Measurements from ENCODE around the gene DNMT3B. TPM values are rescaled to one million over a fixed set of nuclear protein-coding genes. Genes with fewer than 3 reads are reported as not detected.

DNMT3B gene
- polyA plus RNA-seq, 4 donors, result 6.4 to 9.4 (median 7.9) TPM

- no peak for DNase-seq (ENCODE audit: low read depth in 4 of 4, low spot score in 2 of 4)
These were observed 87.4 kb downstream of the DNMT3B start for GRCh38 chr20:32849577-32849976.

- DNase-seq (ENCODE audit: low read depth in 4 of 4, low spot score in 2 of 4), result no peak
These were observed 93.2 kb downstream of the DNMT3B start for GRCh38 chr20:32855387-32855786.

- DNase-seq (ENCODE audit: low read depth in 4 of 4, low spot score in 2 of 4), result no peak
These were observed 96.0 kb downstream of the DNMT3B start for GRCh38 chr20:32858189-32858588.

Other genes with a start within 250 kb of the DNMT3B start
- 10 to 100 TPM; 42.5 to 67.9 (median 55.9) TPM for gene NOL4L, start 177.1 kb upstream of the DNMT3B start, polyA plus RNA-seq (ENCODE audit: insufficient read length in 4 of 4)
- under 1 TPM; 0.07 to 0.46 (median 0.26) TPM for gene C20orf203, start 88.4 kb upstream of the DNMT3B start, polyA plus RNA-seq (ENCODE audit: insufficient read length in 4 of 4)
- 10 to 100 TPM; 62.1 to 75.2 (median 71.6) TPM for gene COMMD7, start 18.9 kb upstream of the DNMT3B start, polyA plus RNA-seq (ENCODE audit: insufficient read length in 4 of 4)
- gene MAPRE1, start 57.6 kb downstream of the DNMT3B start, polyA plus RNA-seq (ENCODE audit: insufficient read length in 4 of 4), result 100 to 1,000 TPM in 3 of 4 donors, 10 to 100 TPM in 1; 92.5 to 117 (median 114) TPM
- gene EFCAB8, start 96.5 kb downstream of the DNMT3B start, polyA plus RNA-seq (ENCODE audit: insufficient read length in 4 of 4), result under 1 TPM in 3 of 4 donors, not detected in 1; 0.06 to 0.13 (median 0.08) TPM
- gene SUN5, start 242.0 kb downstream of the DNMT3B start, polyA plus RNA-seq (ENCODE audit: insufficient read length in 4 of 4), result not detected
- gene BPIFB2, start 245.3 kb downstream of the DNMT3B start, polyA plus RNA-seq (ENCODE audit: insufficient read length in 4 of 4), result not detected